ENCODE data around the gene TWSG1. TPM values are rescaled to one million over a fixed set of nuclear protein-coding genes. Genes with fewer than 3 reads are reported as not detected.

TWSG1 gene
- total RNA-seq, 1 donor from 2014 or later, result 38.6 TPM

DNA sequence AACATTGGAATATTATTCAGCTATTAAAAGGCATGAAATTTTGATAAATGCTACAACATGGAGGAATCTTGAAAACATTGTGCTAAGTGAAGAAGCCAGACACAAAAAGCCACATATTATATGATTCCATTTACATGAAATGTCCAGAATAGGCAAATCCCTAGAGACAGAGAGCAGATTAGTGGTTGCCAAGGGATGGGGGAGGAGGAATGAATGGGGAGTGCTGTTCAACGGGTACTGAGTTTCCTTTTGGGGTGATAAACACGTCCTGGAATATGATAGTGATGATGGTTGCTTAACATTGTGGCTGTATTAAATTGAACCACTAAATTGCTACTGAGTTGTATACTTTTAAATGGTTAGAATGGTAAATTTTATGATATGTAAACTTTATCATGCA lies 8.9 kb upstream of the TWSG1 start:
- Mint-ChIP-seq H3K9me3 (peaks cover 11% of the 10 kb centered on the region), H3K36me3 (peaks cover 5% of the 10 kb centered on the region), H3K4me1 (ENCODE audit: unreplicated experiment) (no peaks in the 10 kb centered on the region), H3K27me3 (peaks cover 2% of the 10 kb centered on the region), H3K4me3 (no peak overlapping the region), H3K27ac (no peak overlapping the region)
- DNase-seq (ENCODE audit: extremely low spot score, unreplicated experiment), result no peak
- TF ChIP-seq, protein P1, sequence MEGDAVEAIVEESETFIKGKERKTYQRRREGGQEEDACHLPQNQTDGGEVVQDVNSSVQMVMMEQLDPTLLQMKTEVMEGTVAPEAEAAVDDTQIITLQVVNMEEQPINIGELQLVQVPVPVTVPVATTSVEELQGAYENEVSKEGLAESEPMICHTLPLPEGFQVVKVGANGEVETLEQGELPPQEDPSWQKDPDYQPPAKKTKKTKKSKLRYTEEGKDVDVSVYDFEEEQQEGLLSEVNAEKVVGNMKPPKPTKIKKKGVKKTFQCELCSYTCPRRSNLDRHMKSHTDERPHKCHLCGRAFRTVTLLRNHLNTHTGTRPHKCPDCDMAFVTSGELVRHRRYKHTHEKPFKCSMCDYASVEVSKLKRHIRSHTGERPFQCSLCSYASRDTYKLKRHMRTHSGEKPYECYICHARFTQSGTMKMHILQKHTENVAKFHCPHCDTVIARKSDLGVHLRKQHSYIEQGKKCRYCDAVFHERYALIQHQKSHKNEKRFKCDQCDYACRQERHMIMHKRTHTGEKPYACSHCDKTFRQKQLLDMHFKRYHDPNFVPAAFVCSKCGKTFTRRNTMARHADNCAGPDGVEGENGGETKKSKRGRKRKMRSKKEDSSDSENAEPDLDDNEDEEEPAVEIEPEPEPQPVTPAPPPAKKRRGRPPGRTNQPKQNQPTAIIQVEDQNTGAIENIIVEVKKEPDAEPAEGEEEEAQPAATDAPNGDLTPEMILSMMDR (conservative IDR thresholded peaks at IDR 0.05), result no peak

DNA sequence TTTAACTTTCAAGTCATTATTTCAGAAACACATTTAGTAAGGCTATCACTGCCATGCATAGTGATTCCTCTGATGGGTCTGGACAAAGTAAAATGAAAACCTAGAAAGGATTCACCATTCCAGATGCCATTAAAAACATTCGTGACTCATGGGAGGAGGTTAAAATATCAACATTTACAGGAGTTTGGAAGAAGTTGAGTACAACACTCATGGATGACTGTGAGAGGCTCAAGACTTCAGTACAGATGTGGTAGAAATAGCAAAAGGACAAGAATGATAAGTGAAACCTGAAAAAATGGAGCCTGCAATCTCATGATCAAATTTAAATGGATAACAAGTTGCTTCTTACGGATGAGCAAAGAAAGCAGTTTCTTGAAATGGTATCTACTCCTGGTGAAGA lies 5.8 kb upstream of the TWSG1 start:
- TF ChIP-seq, protein P1 (conservative IDR thresholded peaks at IDR 0.05), result no peak
- Mint-ChIP-seq H3K36me3 (no peaks in the 10 kb centered on the region), H3K4me1 (ENCODE audit: unreplicated experiment) (peaks cover 2% of the 10 kb centered on the region), H3K27me3 (peaks cover 3% of the 10 kb centered on the region), H3K27ac (no peak overlapping the region), H3K4me3 (no peak overlapping the region), H3K9me3 (peaks cover 8% of the 10 kb centered on the region)
- no peak for DNase-seq (ENCODE audit: extremely low spot score, unreplicated experiment)

DNA sequence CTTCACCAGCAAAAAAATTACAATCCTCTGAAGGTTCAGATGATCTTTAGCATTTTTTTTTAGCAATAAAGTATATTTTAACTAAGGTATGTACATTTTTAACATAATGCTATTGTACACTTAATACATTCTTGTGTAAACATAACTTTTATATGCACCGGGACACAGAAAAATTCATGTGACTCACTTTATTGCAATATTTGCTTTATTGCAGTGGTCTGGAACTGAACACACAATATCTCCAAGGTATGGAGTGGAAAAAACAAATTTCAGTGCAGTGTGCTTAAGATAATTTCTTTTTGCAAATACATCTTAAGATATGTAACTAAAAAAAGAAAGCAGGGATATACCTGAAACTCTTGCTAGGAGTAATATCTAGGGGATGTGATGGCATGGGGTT lies 5.1 kb upstream of the TWSG1 start:
- Mint-ChIP-seq H3K27ac (no peak overlapping the region), H3K4me1 (ENCODE audit: unreplicated experiment) (peaks cover 5% of the 10 kb centered on the region), H3K27me3 (peaks cover 7% of the 10 kb centered on the region), H3K36me3 (no peaks in the 10 kb centered on the region), H3K9me3 (peaks cover 11% of the 10 kb centered on the region), H3K4me3 (no peak overlapping the region)
- TF ChIP-seq, protein P1 (conservative IDR thresholded peaks at IDR 0.05), result no peak
- DNase-seq (ENCODE audit: extremely low spot score, unreplicated experiment), result no peak

DNA sequence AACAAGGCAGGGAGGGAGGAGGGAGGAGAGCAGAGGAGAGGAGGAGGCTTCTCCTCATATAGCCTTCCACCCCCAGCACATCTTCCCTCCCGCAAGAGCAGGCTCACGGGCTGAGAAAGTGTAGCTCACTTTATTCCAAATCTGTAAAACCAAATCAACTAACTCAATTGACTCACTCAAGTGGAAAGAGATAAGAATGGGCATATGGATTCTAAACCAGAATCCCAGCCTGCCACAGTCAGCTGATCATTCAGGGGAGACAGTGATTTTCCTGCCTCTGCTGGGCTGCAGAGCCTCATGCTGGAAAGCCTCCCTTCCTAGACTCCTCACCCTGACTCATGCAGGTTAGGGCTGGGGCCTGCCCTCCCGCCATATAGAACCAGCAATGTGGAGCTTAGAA lies 4.2 kb upstream of the TWSG1 start:
- peaks cover 7% of the 10 kb centered on the region for H3K27me3 Mint-ChIP-seq
- no peak overlapping the region for H3K4me3 Mint-ChIP-seq
- no peaks in the 10 kb centered on the region for H3K36me3 Mint-ChIP-seq
- H3K27ac Mint-ChIP-seq, result no peak overlapping the region
- H3K4me1 Mint-ChIP-seq (ENCODE audit: unreplicated experiment), result peaks cover 5% of the 10 kb centered on the region
- TF ChIP-seq, protein P1 (conservative IDR thresholded peaks at IDR 0.05), result no peak
- H3K9me3 Mint-ChIP-seq, result peaks cover 11% of the 10 kb centered on the region
- no peak for DNase-seq (ENCODE audit: extremely low spot score, unreplicated experiment)

DNA sequence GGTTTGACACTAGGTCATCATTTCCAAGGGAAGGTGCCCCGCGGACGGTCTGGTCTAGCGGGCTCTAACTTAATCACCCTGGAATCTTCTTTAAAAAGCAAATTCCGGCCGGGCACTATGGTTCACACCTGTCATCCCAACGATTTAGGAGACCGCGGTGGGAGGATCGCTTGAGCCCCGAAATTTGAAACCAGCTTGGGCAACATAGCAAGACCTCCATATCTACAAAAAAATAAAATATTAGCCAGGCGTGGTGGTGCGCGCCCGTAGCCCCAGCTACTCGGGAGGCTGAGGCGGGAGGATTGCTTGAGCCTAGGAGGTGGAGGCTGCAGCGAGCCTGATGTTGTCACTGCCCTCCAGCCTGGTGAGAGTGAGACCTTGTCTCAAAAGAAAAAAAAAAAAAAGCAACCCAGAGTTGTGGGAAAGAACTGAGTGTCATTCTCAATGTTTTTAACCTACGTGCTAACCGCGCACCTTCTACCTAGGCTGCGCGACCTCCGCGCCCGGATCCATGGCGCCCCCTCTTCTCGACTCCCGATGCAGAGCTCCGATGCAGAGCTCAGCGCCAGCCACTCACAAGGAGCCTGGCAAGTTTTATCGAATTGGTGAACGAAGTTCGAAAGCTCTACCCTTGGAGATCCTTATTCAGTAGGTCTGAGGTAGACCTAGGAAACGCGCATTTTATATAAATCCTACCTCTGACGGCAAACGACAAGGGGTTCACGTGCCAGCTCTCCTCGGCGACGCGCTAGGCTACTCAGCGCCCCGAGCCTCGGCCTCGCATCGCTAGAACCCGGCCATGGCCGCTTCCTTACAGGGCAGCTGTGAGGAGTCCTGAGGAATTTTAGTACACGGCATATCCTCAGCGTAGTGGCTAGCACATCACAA lies 888 bp upstream of the TWSG1 start:
- TF ChIP-seq, protein P1 (conservative IDR thresholded peaks at IDR 0.05), result no peak
- H3K27ac Mint-ChIP-seq, result peak overlapping the region; percentile 95
- peaks cover 8% of the 10 kb centered on the region for H3K9me3 Mint-ChIP-seq
- H3K27me3 Mint-ChIP-seq, result peaks cover 4% of the 10 kb centered on the region
- H3K4me1 Mint-ChIP-seq (ENCODE audit: unreplicated experiment), result peaks cover 5% of the 10 kb centered on the region
- DNase-seq (ENCODE audit: extremely low spot score, unreplicated experiment), result no peak
- peak overlapping the region; percentile 98 for H3K4me3 Mint-ChIP-seq
- peaks cover 10% of the 10 kb centered on the region for H3K36me3 Mint-ChIP-seq
